ENCODE data around the gene DRD1.
"Not testable (repeated sequence)": the region's sequence is repeated elsewhere in the genome, so short reads cannot be mapped to it uniquely, and the experiment has no call there.

The DRD1 gene

DNA sequence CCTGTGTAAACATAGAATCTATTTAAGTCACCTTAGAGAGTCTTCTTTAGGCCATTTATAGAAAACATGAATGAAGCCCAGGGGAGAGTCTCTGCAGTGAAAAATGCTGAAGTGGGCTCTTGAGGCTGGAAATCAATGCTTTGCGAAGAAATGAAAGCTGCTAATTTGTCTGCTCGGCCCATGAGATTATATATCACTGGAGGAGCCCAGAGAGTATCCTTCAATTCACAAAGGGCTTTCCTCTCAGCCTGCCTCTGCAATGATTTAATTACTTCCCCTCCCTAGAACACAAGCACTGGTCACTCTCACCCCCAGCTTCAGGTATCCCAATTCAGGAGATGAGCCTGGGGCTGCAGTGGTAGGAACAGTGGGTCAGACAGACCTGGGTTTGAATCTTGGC lies 8.2 kb upstream of the DRD1 start:
- Histone ChIP-seq H3K36me3 (ENCODE audit: low read length) (no peaks in the 10 kb centered on the region), H3K9me2 (replicated peaks; ENCODE audit: insufficient read depth, low read length) (no peaks in the 10 kb centered on the region), H3K9ac (ENCODE audit: low read length) (no peak overlapping the region), H4K20me1 (ENCODE audit: low read depth, low read length) (no peaks in the 10 kb centered on the region), H3K4me2 (ENCODE audit: low read depth, low read length, poor library complexity, severe bottlenecking) (no peak overlapping the region), H3K9me3 (ENCODE audit: insufficient read depth, low read length) (no peaks in the 10 kb centered on the region), H3K27ac (ENCODE audit: low read depth, low read length) (no peak overlapping the region), H3F3A (ENCODE audit: insufficient read depth) (no peaks in the 10 kb centered on the region), H3K27me3 (ENCODE audit: low read length) (no peaks in the 10 kb centered on the region), H2AFZ (ENCODE audit: low read depth, low read length, severe bottlenecking) (no peak overlapping the region), H3K4me3 (ENCODE audit: insufficient read depth, low read length, poor library complexity, severe bottlenecking) (no peak overlapping the region), H3K79me2 (ENCODE audit: insufficient read depth, low read length) (no peaks in the 10 kb centered on the region)
- no peak for TF ChIP-seq EZH2phosphoT487 (conservative IDR thresholded peaks at IDR 0.05; ENCODE audit: low read length)
- TF ChIP-seq, protein P1, sequence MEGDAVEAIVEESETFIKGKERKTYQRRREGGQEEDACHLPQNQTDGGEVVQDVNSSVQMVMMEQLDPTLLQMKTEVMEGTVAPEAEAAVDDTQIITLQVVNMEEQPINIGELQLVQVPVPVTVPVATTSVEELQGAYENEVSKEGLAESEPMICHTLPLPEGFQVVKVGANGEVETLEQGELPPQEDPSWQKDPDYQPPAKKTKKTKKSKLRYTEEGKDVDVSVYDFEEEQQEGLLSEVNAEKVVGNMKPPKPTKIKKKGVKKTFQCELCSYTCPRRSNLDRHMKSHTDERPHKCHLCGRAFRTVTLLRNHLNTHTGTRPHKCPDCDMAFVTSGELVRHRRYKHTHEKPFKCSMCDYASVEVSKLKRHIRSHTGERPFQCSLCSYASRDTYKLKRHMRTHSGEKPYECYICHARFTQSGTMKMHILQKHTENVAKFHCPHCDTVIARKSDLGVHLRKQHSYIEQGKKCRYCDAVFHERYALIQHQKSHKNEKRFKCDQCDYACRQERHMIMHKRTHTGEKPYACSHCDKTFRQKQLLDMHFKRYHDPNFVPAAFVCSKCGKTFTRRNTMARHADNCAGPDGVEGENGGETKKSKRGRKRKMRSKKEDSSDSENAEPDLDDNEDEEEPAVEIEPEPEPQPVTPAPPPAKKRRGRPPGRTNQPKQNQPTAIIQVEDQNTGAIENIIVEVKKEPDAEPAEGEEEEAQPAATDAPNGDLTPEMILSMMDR (IDR thresholded peaks at IDR 0.05; ENCODE audit: insufficient read depth, low read length, poor library complexity, severe bottlenecking): no peak

DNA sequence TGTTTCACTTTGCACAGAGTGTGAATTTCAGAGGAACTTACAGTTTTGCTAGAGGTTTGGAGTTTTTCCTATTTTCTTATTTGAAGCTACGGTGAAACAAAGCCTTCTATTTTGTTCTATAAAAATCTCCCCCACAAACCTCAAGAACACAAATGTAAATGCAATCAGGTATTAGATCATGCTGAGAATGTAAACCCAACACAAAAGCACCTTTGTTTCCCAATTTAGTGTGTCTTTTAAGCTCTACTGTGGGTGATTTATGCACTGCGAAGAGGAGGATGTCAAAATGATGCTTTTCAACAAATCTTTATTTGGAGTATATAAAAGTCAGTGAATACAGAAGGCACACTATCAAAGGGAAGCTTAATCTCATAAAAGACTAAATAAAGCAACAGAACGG lies 4.3 kb upstream of the DRD1 start:
- no peaks in the 10 kb centered on the region for H4K20me1 ChIP-seq (ENCODE audit: low read depth, low read length)
- no peaks in the 10 kb centered on the region for H3F3A ChIP-seq (ENCODE audit: insufficient read depth)
- no peaks in the 10 kb centered on the region for H3K27me3 ChIP-seq (ENCODE audit: low read length)
- no peaks in the 10 kb centered on the region for H3K36me3 ChIP-seq (ENCODE audit: low read length)
- TF ChIP-seq EZH2phosphoT487 (conservative IDR thresholded peaks at IDR 0.05; ENCODE audit: low read length): no peak
- TF ChIP-seq, protein P1 (IDR thresholded peaks at IDR 0.05; ENCODE audit: insufficient read depth, low read length, poor library complexity, severe bottlenecking): no peak
- H3K9me2 ChIP-seq (replicated peaks; ENCODE audit: insufficient read depth, low read length): no peaks in the 10 kb centered on the region
- no peak overlapping the region for H3K4me2 ChIP-seq (ENCODE audit: low read depth, low read length, poor library complexity, severe bottlenecking)
- no peak overlapping the region for H2AFZ ChIP-seq (ENCODE audit: low read depth, low read length, severe bottlenecking)
- H3K79me2 ChIP-seq (ENCODE audit: insufficient read depth, low read length): no peaks in the 10 kb centered on the region
- H3K4me3 ChIP-seq (ENCODE audit: insufficient read depth, low read length, poor library complexity, severe bottlenecking): no peak overlapping the region
- H3K9ac ChIP-seq (ENCODE audit: low read length): no peak overlapping the region
- H3K27ac ChIP-seq (ENCODE audit: low read depth, low read length): no peak overlapping the region
- no peaks in the 10 kb centered on the region for H3K9me3 ChIP-seq (ENCODE audit: insufficient read depth, low read length)

DNA sequence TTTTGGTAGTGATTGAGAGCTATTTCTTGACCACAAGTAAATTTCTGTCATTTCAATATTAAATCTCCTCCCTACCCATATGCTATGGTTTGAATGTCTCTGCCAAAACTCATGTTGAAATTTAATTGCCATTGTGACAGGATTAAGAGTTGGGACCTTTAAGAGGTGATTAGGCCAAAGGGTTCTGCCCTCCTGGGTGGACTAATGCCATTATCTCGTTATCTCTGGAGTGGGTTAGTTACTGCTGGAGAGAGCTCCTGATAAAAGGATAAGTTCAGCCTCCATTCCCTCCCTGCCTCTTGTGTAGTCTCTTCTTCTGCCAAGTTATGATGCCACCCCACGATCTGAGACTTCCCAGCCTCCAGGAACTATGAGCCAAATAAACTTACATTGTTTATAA lies 3.6 kb upstream of the DRD1 start:
- Histone ChIP-seq H3K36me3 (ENCODE audit: low read length) (no peaks in the 10 kb centered on the region), H3K4me2 (ENCODE audit: low read depth, low read length, poor library complexity, severe bottlenecking) (no peak overlapping the region), H2AFZ (ENCODE audit: low read depth, low read length, severe bottlenecking) (no peak overlapping the region), H3K4me3 (ENCODE audit: insufficient read depth, low read length, poor library complexity, severe bottlenecking) (no peak overlapping the region), H3F3A (ENCODE audit: insufficient read depth) (no peaks in the 10 kb centered on the region), H3K9me3 (ENCODE audit: insufficient read depth, low read length) (no peaks in the 10 kb centered on the region), H3K79me2 (ENCODE audit: insufficient read depth, low read length) (no peaks in the 10 kb centered on the region), H4K20me1 (ENCODE audit: low read depth, low read length) (no peaks in the 10 kb centered on the region), H3K9ac (ENCODE audit: low read length) (no peak overlapping the region), H3K27ac (ENCODE audit: low read depth, low read length) (no peak overlapping the region), H3K9me2 (replicated peaks; ENCODE audit: insufficient read depth, low read length) (no peaks in the 10 kb centered on the region), H3K27me3 (ENCODE audit: low read length) (no peaks in the 10 kb centered on the region)
- TF ChIP-seq, protein P1 (IDR thresholded peaks at IDR 0.05; ENCODE audit: insufficient read depth, low read length, poor library complexity, severe bottlenecking): no peak
- TF ChIP-seq EZH2phosphoT487 (conservative IDR thresholded peaks at IDR 0.05; ENCODE audit: low read length): no peak

DNA sequence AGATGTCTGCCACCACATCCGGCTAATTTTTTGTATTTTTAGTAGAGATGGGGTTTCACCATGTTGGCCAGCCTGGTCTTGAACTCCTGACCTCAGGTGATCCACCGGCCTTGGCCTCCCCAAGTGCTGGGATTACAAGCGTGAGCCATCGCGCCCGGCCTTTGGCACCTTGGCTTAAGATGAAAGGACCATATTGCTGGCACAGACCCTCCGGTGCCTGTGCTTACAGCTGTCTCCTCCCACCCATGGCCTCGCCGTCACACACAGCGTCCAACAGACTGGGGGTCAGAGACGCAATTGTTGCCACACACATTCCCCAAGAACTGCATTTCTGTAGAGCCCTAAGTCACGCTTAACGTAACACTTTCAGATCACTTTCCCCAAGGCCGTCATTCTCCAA lies 2.4 kb upstream of the DRD1 start:
- H3K27me3 ChIP-seq (ENCODE audit: low read length): not testable (repeated sequence)

More for the DNA sequence above, 2.4 kb upstream of the DRD1 start:
- H4K20me1 ChIP-seq (ENCODE audit: low read depth, low read length); H3K9ac ChIP-seq (ENCODE audit: low read length); H3K9me3 ChIP-seq (ENCODE audit: insufficient read depth, low read length); H3K27ac ChIP-seq (ENCODE audit: low read depth, low read length); H3K79me2 ChIP-seq (ENCODE audit: insufficient read depth, low read length); H3K4me3 ChIP-seq (ENCODE audit: insufficient read depth, low read length, poor library complexity, severe bottlenecking); H3K4me2 ChIP-seq (ENCODE audit: low read depth, low read length, poor library complexity, severe bottlenecking); H3F3A ChIP-seq (ENCODE audit: insufficient read depth); H2AFZ ChIP-seq (ENCODE audit: low read depth, low read length, severe bottlenecking); H3K36me3 ChIP-seq (ENCODE audit: low read length); H3K9me2 ChIP-seq (replicated peaks; ENCODE audit: insufficient read depth, low read length): not testable (repeated sequence)
